HEK293 (cell line): ENCODE data around the gene CCDC87.

ENCODE experiments used
- CTCF ChIA-PET: fragments of 350-600 bp; formaldehyde crosslinking; extraction: SDS; loops from one replicate; lab custom pipeline; 2021; ENCODE audit warnings: antibody characterized with exemption; lab: Yijun Ruan, JAX
- POLR2A ChIA-PET: fragments of 300-600 bp; formaldehyde crosslinking; extraction: SDS; loops from one replicate; lab custom pipeline; 2020; ENCODE audit warnings: antibody characterized with exemption, inconsistent platforms; lab: Yijun Ruan, JAX
- H3K27ac ChIP-seq: fragments of 200-500 bp; sonication (Bioruptor generic); 2 replicates; pipeline ENCODE4 v1.5.1; 2014; ENCODE audit warnings: low read depth, low read length, control low read depth, inconsistent platforms; ENCODE audit errors: extremely low read depth
- H3K36me3 ChIP-seq, 2 experiments: fragments of 200-500 bp in 1 of 2; sonication (Bioruptor generic) in 1 of 2; 1 replicate in 1 of 2; 2 replicates in 1 of 2; pipeline ENCODE4 v1.5.1; 2014 to 2017; ENCODE audit warnings: inconsistent platforms in 2 of 2, low read length in 2 of 2; ENCODE audit not compliant: control insufficient read depth in 2 of 2, insufficient read depth in 1 of 2
- H3K4me1 ChIP-seq: fragments of 200-500 bp; sonication (Bioruptor generic); 2 replicates; pipeline ENCODE4 v1.5.1; 2014; ENCODE audit warnings: mild to moderate bottlenecking, low read length, inconsistent platforms; ENCODE audit not compliant: control insufficient read depth, insufficient read depth
- H3K4me3 ChIP-seq: 2 replicates; pipeline ENCODE4 v1.5.1; 2011; ENCODE audit warnings: low read depth, mild to moderate bottlenecking, control low read depth, low read length, moderate library complexity
- H3K9me3 ChIP-seq: fragments of 200-500 bp; sonication (Bioruptor generic); 2 replicates; pipeline ENCODE4 v1.5.1; 2014; ENCODE audit warnings: low read depth, low read length, inconsistent platforms; ENCODE audit not compliant: control insufficient read depth, insufficient read depth
- BCL11B ChIP-seq: fragments of 450-650 bp; formaldehyde crosslinking; IDR thresholded peaks from 2 replicates; pipeline ENCODE4 v1.5.1; 2016; ENCODE audit warnings: low read depth, missing biosample characterization, missing genetic modification characterization
- BCL6B ChIP-seq: fragments of 450-650 bp; formaldehyde crosslinking; IDR thresholded peaks from 2 replicates; pipeline ENCODE4 v1.5.1; 2017; ENCODE audit warnings: missing biosample characterization, missing genetic modification characterization
- FEZF1 ChIP-seq: fragments of 450-650 bp; formaldehyde crosslinking; IDR thresholded peaks from 2 replicates; pipeline ENCODE4 v1.5.1; 2016; ENCODE audit warnings: missing biosample characterization, missing genetic modification characterization
- GLIS1 ChIP-seq: fragments of 450-650 bp; formaldehyde crosslinking; IDR thresholded peaks from 2 replicates; pipeline ENCODE4 v1.5.1; 2016; ENCODE audit warnings: missing biosample characterization, missing genetic modification characterization
- IKZF3 ChIP-seq: fragments of 450-650 bp; IDR thresholded peaks from 2 replicates; pipeline ENCODE4 v1.5.0; 2018; ENCODE audit warnings: missing biosample characterization, mild to moderate bottlenecking, missing genetic modification characterization, moderate library complexity
- MEIS1 ChIP-seq: sonication (generic); formaldehyde crosslinking; IDR thresholded peaks from 2 replicates; pipeline ENCODE4 v1.8.1; 2022; ENCODE audit warnings: missing genetic modification reagents, mild to moderate bottlenecking, borderline replicate concordance
- MZF1 ChIP-seq: fragments of 450-650 bp; formaldehyde crosslinking; IDR thresholded peaks from 2 replicates; pipeline ENCODE4 v1.5.1; 2017; ENCODE audit warnings: missing biosample characterization, missing genetic modification characterization, borderline replicate concordance
- PRDM1 ChIP-seq: fragments of 450-650 bp; formaldehyde crosslinking; IDR thresholded peaks from 2 replicates; pipeline ENCODE4; 2016; ENCODE audit warnings: missing biosample characterization, missing genetic modification characterization
- SETDB1 ChIP-seq: IDR thresholded peaks from one replicate; pipeline ENCODE4 v1.6.1; 2017; ENCODE audit warnings: mild to moderate bottlenecking, low read length, moderate library complexity, mixed read lengths; ENCODE audit not compliant: insufficient read length
- TCF7L2 ChIP-seq: IDR thresholded peaks from 2 replicates; pipeline ENCODE4 v1.6.1; 2011; ENCODE audit warnings: low read depth, mild to moderate bottlenecking, inconsistent platforms, low read length, moderate library complexity, borderline replicate concordance
- YY2 ChIP-seq: fragments of 450-650 bp; formaldehyde crosslinking; IDR thresholded peaks from 2 replicates; pipeline ENCODE4 v1.5.1; 2016; ENCODE audit warnings: missing biosample characterization, missing genetic modification characterization
- ZBTB44 ChIP-seq: fragments of 450-650 bp; IDR thresholded peaks from 2 replicates; pipeline ENCODE4 v1.5.1; 2018; ENCODE audit warnings: missing biosample characterization, mild to moderate bottlenecking, missing genetic modification characterization
- ZNF140 ChIP-seq: fragments of 450-650 bp; formaldehyde crosslinking; IDR thresholded peaks from 2 replicates; pipeline ENCODE4 v1.5.1; 2016; ENCODE audit warnings: missing biosample characterization, missing genetic modification characterization
- ZNF169 ChIP-seq: fragments of 450-650 bp; formaldehyde crosslinking; IDR thresholded peaks from 2 replicates; pipeline ENCODE4 v1.5.1; 2016; ENCODE audit warnings: missing biosample characterization, missing genetic modification characterization
- ZNF174 ChIP-seq: fragments of 450-650 bp; formaldehyde crosslinking; IDR thresholded peaks from 2 replicates; pipeline ENCODE4 v1.5.0; 2017; ENCODE audit warnings: missing biosample characterization, mild to moderate bottlenecking, missing genetic modification characterization
- ZNF211 ChIP-seq: fragments of 450-650 bp; formaldehyde crosslinking; IDR thresholded peaks from 2 replicates; pipeline ENCODE4 v1.5.1; 2016; ENCODE audit warnings: low read depth, missing biosample characterization, missing genetic modification characterization
- ZNF23 ChIP-seq: fragments of 450-650 bp; formaldehyde crosslinking; IDR thresholded peaks from 2 replicates; pipeline ENCODE4 v1.5.1; 2016; ENCODE audit warnings: missing biosample characterization, missing genetic modification characterization, borderline replicate concordance
- ZNF266 ChIP-seq: fragments of 450-650 bp; formaldehyde crosslinking; IDR thresholded peaks from 2 replicates; pipeline ENCODE4 v1.5.1; 2016; ENCODE audit warnings: missing biosample characterization, missing genetic modification characterization, low read depth
- ZNF311 ChIP-seq: fragments of 450-650 bp; formaldehyde crosslinking; IDR thresholded peaks from 2 replicates; pipeline ENCODE4 v1.5.1; 2017; ENCODE audit warnings: missing biosample characterization, missing genetic modification characterization, borderline replicate concordance
- ZNF391 ChIP-seq: fragments of 450-650 bp; formaldehyde crosslinking; IDR thresholded peaks from 2 replicates; pipeline ENCODE4 v1.5.1; 2016; ENCODE audit warnings: low read depth, missing biosample characterization, missing genetic modification characterization, borderline replicate concordance
- ZNF394 ChIP-seq: fragments of 450-650 bp; formaldehyde crosslinking; IDR thresholded peaks from 2 replicates; pipeline ENCODE4 v1.5.1; 2016; ENCODE audit warnings: missing biosample characterization, missing genetic modification characterization, mild to moderate bottlenecking, moderate library complexity, borderline replicate concordance
- ZNF416 ChIP-seq: fragments of 450-650 bp; formaldehyde crosslinking; IDR thresholded peaks from 2 replicates; pipeline ENCODE4 v1.5.1; 2016; ENCODE audit warnings: missing biosample characterization, missing genetic modification characterization
- ZNF521 ChIP-seq: fragments of 450-650 bp; formaldehyde crosslinking; IDR thresholded peaks from 2 replicates; pipeline ENCODE4 v1.5.1; 2017; ENCODE audit warnings: missing biosample characterization, mild to moderate bottlenecking, missing genetic modification characterization
- ZNF544 ChIP-seq: fragments of 450-650 bp; formaldehyde crosslinking; IDR thresholded peaks from 2 replicates; pipeline ENCODE4 v1.5.0; 2017; ENCODE audit warnings: missing biosample characterization, missing genetic modification characterization
- ZNF549 ChIP-seq: fragments of 450-650 bp; IDR thresholded peaks from 2 replicates; pipeline ENCODE4 v1.5.1; 2018; ENCODE audit warnings: missing biosample characterization, missing genetic modification characterization, mild to moderate bottlenecking, inconsistent platforms, moderate library complexity
- ZNF626 ChIP-seq: fragments of 450-650 bp; sonication (Bioruptor Pico); formaldehyde crosslinking; IDR thresholded peaks from 2 replicates; pipeline ENCODE4 v1.5.1; 2018; ENCODE audit warnings: missing biosample characterization, missing genetic modification characterization, inconsistent platforms

The CCDC87 gene

GRCh38 chr11:66632952-66633351, 40.1 kb upstream of the CCDC87 start (continued):
- TF ChIP-seq ZNF174 (tag by site-specific recombination) (no peak), FEZF1 (no peak)
- TF ChIP-seq, all 188 proteins: peak for 0

- Histone ChIP-seq H3K4me1 (no peaks in the 10 kb centered on the region), H3K4me3 (no peak overlapping the region), H3K36me3 (peaks cover 11 to 66% of the 10 kb centered on the region in 2 experiments; a peak in 2 of 3 replicates), H3K9me3 (no peaks in the 10 kb centered on the region), H3K27ac (no peak overlapping the region)
- ChIA-PET CTCF (no interaction called here), POLR2A (no interaction called here)
- TF ChIP-seq YY2 (tag by site-specific recombination): no peak
- TF ChIP-seq ZNF521 (tag by site-specific recombination): no peak
- TF ChIP-seq TCF7L2: no peak
- TF ChIP-seq ZNF626 (tag by site-specific recombination): no peak
- TF ChIP-seq ZNF266 (tag by site-specific recombination): no peak
- no peak for TF ChIP-seq MEIS1
- no peak for TF ChIP-seq BCL11B (tag by site-specific recombination)
- TF ChIP-seq ZNF394: peak; percentile 42; the same call in 1 of the 2 replicates
- TF ChIP-seq ZNF549 (tag by site-specific recombination): no peak
Measured at GRCh38 chr11:66631883-66632282, 39.0 kb upstream of the CCDC87 start.

GRCh38 chr11:66629356-66629755, 36.5 kb upstream of the CCDC87 start:
- Histone ChIP-seq H3K4me3 (no peak overlapping the region), H3K36me3 (peaks cover 11 to 87% of the 10 kb centered on the region in 2 experiments; a peak in 2 of 3 replicates), H3K9me3 (no peaks in the 10 kb centered on the region), H3K4me1 (no peaks in the 10 kb centered on the region)
- CTCF ChIA-PET: no interaction called here
- POLR2A ChIA-PET: interaction anchor here (0.7 to 7.0 kb wide), 3 partner anchors 8 to 12 kb away, joined by 3 to 42 read pairs (median 33); partner anchors contain the start of genes RBM14 and RBM4
- TF ChIP-seq IKZF3 (tag by site-specific recombination): no peak
- TF ChIP-seq, all 188 proteins: peak for 0
- H3K27ac ChIP-seq: no peak overlapping the region

- H3K4me3 ChIP-seq: no peak overlapping the region
- POLR2A ChIA-PET: interaction anchor here (0.6 to 7.0 kb wide), 3 partner anchors 10 to 15 kb away, joined by 3 to 42 read pairs (median 33); partner anchors contain the start of genes RBM14 and RBM4
- no peak overlapping the region for H3K27ac ChIP-seq
- CTCF ChIA-PET: no interaction called here
- peaks cover 5 to 91% of the 10 kb centered on the region in 2 experiments; a peak in 2 of 3 replicates for H3K36me3 ChIP-seq
- no peaks in the 10 kb centered on the region for H3K9me3 ChIP-seq
- no peak for TF ChIP-seq ZNF211 (tag by site-specific recombination)
- TF ChIP-seq PRDM1: no peak
- TF ChIP-seq SETDB1: no peak
- TF ChIP-seq ZNF544 (tag by site-specific recombination): no peak
- TF ChIP-seq, all 188 proteins: peak for 0
- H3K4me1 ChIP-seq: no peaks in the 10 kb centered on the region
Measured at GRCh38 chr11:66628061-66628603, 35.3 kb upstream of the CCDC87 start.

- Histone ChIP-seq H3K27ac (no peak overlapping the region), H3K36me3 (peaks cover 5 to 93% of the 10 kb centered on the region in 2 experiments; a peak in 2 of 3 replicates), H3K4me1 (no peaks in the 10 kb centered on the region), H3K4me3 (no peak overlapping the region), H3K9me3 (no peaks in the 10 kb centered on the region)
- ChIA-PET CTCF (interaction anchor here (0.7 kb wide), 1 partner anchor 10 kb away, joined by 3 read pairs; no protein-coding TSS in a partner anchor), POLR2A (interaction anchor here (5.1 to 7.0 kb wide), 2 partner anchors 10 to 11 kb away, joined by 33 to 42 read pairs; partner anchors contain the start of genes RBM14 and RBM4)
- TF ChIP-seq ZNF416 (no peak), ZNF140 (tag by site-specific recombination) (no peak), MZF1 (no peak), GLIS1 (tag by site-specific recombination) (no peak), BCL6B (no peak), ZNF169 (no peak), ZNF23 (tag by site-specific recombination) (no peak), ZNF311 (tag by site-specific recombination) (no peak), ZNF391 (tag by site-specific recombination) (no peak), ZBTB44 (tag by site-specific recombination) (no peak)
Measured at GRCh38 chr11:66626926-66627325, 34.1 kb upstream of the CCDC87 start.
